IPS-18c (cell line): ENCODE measurements around the gene KSR1.
"Not testable (repeated sequence)": the region's sequence is repeated elsewhere in the genome, so short reads cannot be mapped to it uniquely, and the experiment has no call there.

ENCODE experiments used
- H3K4me3 ChIP-seq: 2 replicates; pipeline ENCODE4 v1.7.0; 2013; ENCODE audit warnings: low read depth, mild to moderate bottlenecking, low read length, moderate library complexity; ENCODE audit not compliant: insufficient read depth
- H3K9me3 ChIP-seq: one replicate; pipeline ENCODE4 v1.6.1; 2013; ENCODE audit warnings: mild to moderate bottlenecking, low read length, moderate library complexity; ENCODE audit not compliant: control insufficient read depth, insufficient read depth

The KSR1 gene

GRCh38 chr17:27446569-27447301, 9.5 kb upstream of the KSR1 start:
- Histone ChIP-seq H3K4me3 (no peak overlapping the region), H3K9me3 (no peaks in the 10 kb centered on the region)

GRCh38 chr17:27448534-27448933, 7.7 kb upstream of the KSR1 start:
- not testable (repeated sequence) for H3K4me3 ChIP-seq, H3K9me3 ChIP-seq

DNA sequence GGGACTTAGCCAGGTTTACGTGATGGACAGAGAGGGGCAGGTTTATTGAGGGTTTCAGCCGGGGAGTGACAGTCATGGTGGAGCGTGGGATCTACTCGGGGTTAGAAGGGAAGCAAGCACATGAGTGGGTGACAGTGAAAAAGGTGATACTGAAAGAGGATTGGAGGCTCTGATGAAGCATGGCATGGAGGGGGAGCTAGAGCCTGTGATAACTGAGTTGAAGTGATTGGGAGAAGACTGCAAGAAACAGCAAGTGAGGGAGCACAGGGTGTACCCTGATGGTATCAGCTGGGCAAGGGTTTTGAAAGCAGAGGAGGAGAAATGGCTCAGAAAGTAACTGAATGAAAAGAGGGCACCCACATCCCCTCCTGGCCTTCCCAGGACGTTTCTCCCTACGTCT, 6.7 kb upstream of the KSR1 start:
- no peak overlapping the region for H3K4me3 ChIP-seq
- H3K9me3 ChIP-seq = no peaks in the 10 kb centered on the region

DNA sequence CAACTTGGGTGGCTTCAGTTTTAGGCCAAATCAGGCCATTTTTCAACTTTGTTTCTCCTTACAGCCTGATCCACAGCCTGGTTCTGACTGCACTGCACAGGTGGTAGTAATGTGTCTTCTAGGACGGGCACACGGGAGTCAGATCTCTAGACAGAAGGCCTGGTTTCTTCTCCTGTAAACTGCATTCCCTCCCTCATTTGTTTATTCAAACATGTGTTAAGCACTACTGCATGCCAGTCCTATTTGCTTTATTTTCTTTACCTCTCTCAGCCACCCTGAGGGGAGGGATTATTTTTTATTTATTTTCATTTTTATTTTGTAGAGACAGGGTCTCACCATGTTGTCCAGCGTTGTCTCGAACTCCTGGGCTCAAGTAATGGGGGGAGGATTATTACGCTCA, 6.3 kb upstream of the KSR1 start:
- no peak overlapping the region for H3K4me3 ChIP-seq

DNA sequence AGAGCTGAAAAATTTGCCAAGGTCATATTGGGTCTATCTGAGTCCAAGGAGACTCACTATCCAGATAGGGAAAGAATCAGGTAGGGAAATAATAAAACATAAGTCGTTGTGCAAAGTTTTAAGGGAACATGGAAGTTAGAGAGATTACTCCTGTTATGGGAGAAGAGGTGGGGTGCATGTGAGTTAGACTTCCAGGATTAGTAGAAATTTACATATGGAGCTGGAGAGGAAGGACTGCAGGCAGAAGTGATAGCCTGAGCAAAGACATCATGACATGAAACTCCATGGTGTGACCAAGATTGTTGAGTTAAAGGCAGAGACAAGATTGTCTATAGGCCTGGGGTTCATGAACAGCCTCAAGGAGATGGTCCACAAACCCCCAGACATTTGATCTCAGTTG, 5.8 kb upstream of the KSR1 start:
- Histone ChIP-seq H3K9me3 (no peaks in the 10 kb centered on the region), H3K4me3 (no peak overlapping the region)

More for the DNA sequence above, 6.3 kb upstream of the KSR1 start:
- H3K9me3 ChIP-seq = no peaks in the 10 kb centered on the region

DNA sequence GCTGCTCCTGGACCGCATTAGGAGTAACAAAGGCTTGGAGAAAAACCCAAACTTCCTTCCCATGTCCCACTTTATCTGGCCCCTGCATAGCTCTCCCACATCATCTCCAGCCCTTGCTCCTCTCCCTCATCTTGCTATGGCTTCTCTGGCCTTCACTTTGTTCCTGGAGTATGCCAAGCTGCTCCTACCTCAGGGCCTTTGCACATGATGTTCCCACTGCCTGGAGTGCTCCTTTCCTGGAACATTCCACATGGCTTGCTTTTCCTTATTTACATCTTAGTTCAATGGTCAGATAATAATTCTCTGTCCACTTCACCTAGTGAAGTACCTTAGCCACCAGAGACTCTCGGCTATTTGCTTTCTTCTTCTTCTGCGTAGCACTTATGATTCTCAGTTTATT, 4.3 kb upstream of the KSR1 start:
- Histone ChIP-seq H3K9me3 (no peaks in the 10 kb centered on the region), H3K4me3 (no peak overlapping the region)

DNA sequence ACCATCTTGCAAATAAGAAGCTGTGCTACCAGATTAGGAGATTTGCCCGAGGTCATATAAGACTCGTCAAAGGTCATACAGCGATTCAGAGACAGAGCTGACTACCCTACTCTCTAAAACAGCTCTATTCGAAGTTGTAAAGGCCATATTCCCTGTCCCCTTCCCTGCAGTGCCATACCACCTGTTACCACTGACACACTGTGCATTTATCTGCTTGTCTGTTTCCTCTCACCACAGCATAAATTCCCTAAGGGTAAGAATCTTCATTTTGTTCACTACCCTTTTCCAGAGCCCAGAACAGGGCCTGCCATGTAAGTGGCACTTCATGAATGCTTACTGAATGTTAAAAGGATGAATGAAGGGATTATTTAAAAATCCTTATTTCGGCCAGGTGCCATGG, 3.4 kb upstream of the KSR1 start:
- Histone ChIP-seq H3K9me3 (no peaks in the 10 kb centered on the region), H3K4me3 (no peak overlapping the region)

- H3K4me3 ChIP-seq = no peak overlapping the region
- H3K9me3 ChIP-seq = no peaks in the 10 kb centered on the region
Measured at GRCh38 chr17:27453471-27453870, 2.8 kb upstream of the KSR1 start.

DNA sequence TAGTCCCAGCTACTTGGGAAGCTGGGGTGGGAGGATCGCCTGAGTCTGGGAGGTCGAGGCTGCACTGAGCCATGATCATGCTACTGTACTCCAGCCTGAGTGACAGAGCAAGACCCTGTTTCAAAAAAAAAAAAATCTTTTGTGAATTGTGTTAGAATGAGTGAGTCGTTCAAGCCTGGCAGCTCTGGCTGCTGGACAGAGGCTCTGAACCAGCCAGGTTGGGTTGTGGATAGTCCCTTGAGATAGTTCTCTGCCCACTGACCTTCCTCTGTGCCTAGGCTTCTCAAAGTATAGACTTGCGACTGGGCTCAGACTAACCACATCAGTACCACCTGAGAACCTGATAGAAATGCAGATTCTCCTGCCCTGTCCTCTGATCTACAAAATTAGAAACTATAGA, 2.2 kb upstream of the KSR1 start:
- Histone ChIP-seq H3K4me3 (no peak overlapping the region), H3K9me3 (no peaks in the 10 kb centered on the region)

- peak overlapping the region; percentile 82; the same call in 1 of the 2 replicates for H3K4me3 ChIP-seq
Measured at GRCh38 chr17:27455236-27455913, 873 bp upstream of the KSR1 start.

DNA sequence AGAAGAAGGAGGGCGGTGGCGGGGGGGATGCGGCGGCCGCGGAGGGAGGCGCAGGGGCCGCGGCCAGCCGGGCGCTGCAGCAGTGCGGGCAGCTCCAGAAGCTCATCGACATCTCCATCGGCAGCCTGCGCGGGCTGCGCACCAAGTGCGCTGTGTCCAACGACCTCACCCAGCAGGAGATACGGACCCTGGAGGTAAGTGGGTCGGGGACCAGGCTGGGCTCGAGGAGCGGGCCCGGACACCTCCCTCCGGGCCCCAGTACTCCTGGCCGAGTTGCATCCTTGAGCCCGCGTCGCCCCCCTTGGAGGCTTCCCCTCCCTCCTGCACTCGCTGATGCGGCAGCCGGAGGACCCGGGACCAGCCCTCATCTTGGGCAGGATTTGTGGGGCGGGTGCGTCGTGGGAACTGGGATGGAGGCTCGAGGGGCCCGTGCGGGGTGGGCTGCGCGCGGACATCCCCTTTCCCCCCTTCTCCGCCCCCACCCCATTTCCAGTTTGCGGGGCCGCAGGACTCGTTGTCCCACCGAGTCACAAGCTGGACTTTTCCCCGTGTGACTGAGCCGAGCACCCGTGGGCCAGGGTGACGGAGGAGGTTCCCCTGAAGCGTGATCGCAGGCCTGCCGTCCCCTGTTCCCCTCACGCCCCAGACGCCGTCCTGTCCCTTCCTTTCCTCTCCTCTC, 572 bp downstream of the KSR1 start:
- no peaks in the 10 kb centered on the region for H3K9me3 ChIP-seq
- H3K4me3 ChIP-seq = peak overlapping the region; percentile 82

More at GRCh38 chr17:27455236-27455913, 873 bp upstream of the KSR1 start:
- no peaks in the 10 kb centered on the region for H3K9me3 ChIP-seq

GRCh38 chr17:27457360-27457715, 1.1 kb downstream of the KSR1 start:
- Histone ChIP-seq H3K4me3 (peak overlapping the region; percentile 82), H3K9me3 (no peaks in the 10 kb centered on the region)

GRCh38 chr17:27457731-27458523, 1.7 kb downstream of the KSR1 start:
- Histone ChIP-seq H3K4me3 (peak overlapping the region; percentile 82), H3K9me3 (no peaks in the 10 kb centered on the region)

DNA sequence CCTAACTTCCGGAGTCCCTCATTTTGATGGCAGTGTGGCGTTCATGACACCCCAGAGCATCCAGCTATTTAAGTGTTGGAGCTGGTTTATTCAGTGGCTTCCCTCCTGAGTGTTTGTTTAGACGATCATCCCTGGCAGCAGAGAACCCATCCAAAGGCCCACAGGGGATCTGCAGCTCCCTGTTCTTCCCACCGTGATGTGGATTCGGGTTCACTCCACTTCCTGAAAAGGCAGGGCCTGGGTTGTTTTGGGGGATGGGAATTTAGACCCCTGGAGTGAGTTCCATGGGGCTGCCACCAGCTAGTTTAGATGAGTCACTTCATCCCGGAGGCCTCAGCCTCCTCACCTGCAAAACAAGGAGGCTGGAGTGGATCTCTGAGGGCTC, 2.3 kb downstream of the KSR1 start:
- Histone ChIP-seq H3K9me3 (no peaks in the 10 kb centered on the region), H3K4me3 (peak overlapping the region; percentile 82)

DNA sequence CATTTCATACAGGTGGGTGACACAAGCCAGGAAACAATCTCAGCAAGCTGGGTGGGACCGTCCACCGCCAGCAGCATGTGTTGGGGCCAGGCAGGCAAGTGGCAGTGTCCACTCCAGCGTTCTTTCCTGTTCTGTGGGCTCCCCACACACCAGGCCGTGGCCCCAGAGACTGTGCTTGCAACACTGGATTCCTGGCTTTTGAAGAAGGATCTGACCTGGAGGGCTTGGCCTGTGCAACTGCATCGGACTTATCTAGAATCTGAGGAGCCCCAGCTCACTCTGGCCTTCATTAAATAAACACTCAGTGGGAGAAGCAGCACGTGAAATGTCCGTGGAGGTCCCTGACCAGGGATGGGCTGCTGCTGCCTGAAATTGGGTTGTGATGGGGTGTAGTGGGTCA, 3.2 kb downstream of the KSR1 start:
- Histone ChIP-seq H3K9me3 (no peaks in the 10 kb centered on the region), H3K4me3 (no peak overlapping the region)

DNA sequence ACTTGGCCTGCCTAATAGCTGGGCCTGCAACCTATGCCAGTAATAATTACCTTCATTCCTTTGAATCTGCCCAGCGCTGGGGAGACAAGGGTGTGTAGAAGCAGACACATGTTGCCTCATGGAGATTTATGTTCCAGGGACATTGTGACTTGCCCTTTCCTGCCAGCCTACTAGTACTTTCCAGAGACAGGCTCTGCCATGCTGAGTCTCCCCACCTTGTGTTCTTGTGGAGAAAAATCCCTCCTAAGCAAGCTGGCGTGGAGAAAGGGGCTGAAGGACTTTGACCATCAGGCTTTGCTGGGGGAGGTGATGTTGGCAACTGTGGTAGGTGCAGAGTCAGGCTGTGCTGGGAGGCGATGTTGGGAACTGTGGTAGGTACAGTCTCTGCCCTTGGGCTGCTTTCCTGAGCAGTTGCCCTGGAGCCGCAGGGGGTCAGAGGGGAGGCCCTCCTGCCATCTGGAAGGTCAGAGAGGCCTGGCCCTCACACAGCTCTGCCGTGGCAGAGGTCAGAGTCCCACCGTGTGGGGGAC, 4.0 kb downstream of the KSR1 start:
- no peaks in the 10 kb centered on the region for H3K9me3 ChIP-seq
- H3K4me3 ChIP-seq = no peak overlapping the region

DNA sequence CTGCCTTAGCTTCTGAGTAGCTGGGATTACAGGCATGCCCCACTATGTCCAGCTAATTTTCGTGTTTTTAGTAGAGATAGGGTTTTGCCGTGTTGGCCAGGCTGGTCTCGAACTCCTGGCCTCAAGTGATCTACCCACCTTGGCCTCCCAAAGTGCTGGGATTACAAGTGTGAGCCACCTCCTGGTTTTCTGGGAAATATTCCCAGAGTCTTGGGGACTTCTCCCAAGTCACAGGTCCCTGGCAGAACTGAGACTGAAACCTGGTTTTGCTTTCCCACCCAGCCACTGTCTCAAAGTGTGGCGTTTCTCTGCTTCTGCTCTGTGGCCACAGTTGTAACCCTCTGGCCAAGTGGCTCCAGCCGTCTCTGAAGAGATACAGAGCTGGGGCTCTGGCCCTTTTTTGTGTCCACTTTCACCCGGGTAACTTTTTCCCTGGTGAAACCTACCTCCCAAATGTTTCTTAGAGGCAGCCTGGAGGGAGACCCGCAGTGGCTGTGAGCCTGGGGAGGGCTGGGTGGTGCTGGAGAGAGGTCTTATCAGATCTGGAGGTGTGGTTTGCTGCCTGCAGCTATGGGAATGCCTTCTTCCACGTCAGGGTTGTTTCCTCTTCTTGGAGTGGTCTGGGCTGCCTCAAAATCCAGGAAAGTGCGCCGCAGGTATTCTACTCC, 5.1 kb downstream of the KSR1 start:
- no peaks in the 10 kb centered on the region for H3K9me3 ChIP-seq
- no peak overlapping the region for H3K4me3 ChIP-seq
